RCC 7860 (cell line): ENCODE results near the gene CDKN2B.

Source experiments
- DNase-seq: peaks from one replicate; pipeline ENCODE4 v3.0.0-alpha.2; 2015; ENCODE audit warnings: low spot score
- FAIRE-seq: peaks from 2 replicates; lab custom pipeline; 2012; peaks lifted over from hg19 to GRCh38; lab: Jason Lieb, UNC

Gene CDKN2B

DNA sequence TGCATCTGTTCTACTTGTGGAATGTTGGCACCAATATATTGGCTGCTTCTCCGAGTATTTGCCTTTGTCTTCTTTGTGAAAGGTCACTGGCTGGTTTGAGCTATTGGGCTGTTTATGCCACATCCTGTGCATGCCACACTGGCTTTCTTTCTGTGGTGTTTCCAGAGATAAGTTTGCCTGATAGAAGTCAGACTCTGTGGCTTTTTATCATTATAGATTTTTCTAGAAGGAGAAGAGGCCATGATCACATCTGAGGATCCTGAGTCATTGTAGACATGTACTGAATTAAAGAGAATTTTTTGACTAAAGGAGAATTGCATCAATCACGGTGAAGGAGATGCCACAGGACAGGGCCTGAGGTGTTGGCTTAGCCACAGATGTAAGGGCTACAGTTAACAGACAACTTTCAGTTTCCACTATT is 26.5 kb upstream of the CDKN2B start:
- DNase-seq (no peak), FAIRE-seq (no peak)

DNA sequence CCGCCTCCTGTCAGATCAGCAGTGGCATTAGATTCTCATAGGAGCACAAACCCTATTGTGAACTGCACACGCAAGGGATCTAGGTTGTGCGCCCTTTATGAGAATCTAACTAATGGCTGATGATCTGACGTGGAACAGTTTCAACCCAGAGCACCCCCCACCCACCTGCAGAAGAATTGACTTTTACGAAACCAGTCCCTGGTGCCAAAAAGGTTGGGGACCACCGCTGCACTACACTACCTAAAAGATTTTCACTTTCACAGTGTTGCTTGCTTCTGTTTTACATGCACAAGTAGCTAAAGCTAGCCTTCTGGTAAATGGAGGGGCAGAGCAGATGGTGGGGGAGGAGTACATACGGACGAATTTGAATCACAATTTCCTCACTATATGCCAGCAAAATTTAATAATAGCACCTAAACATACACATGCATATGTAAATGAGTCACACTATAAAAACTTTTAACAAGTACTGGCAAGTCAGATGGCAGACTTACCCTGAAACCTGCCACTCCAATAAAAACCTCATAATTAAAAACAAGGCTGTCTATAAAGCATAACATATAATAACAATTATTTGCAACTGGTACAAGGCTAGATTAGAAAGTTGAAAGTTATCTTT is 24.0 kb upstream of the CDKN2B start:
- no peak for FAIRE-seq
- no peak for DNase-seq

- FAIRE-seq: no peak
- DNase-seq: no peak
Observed at GRCh38 chr9:22031655-22032411, 22.7 kb upstream of the CDKN2B start.

GRCh38 chr9:22030101-22030598 is 21.0 kb upstream of the CDKN2B start:
- DNase-seq (no peak), FAIRE-seq (no peak)

DNA sequence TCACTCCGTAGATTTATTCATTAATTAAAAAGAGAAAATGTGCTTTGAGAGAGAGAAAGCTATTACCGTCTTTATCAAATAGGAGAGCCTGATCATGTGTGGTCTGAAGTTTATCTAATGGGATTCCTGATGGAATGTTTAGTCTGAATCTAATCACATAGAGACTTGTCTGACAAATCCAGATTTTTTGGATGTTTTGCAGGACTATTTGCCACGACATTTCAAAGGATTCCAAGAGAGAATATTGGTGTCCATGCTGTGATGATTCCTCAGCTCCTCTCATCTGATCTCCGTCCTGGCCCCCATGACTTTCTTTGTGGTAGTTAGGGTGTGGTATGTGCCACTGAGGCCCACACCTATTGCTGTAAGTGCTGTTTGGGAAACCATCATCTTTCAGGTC is 20.1 kb upstream of the CDKN2B start:
- FAIRE-seq (no peak), DNase-seq (no peak)

GRCh38 chr9:22028394-22028793 is 19.3 kb upstream of the CDKN2B start:
- DNase-seq (no peak), FAIRE-seq (no peak)

- FAIRE-seq (no peak), DNase-seq (no peak)
Observed at GRCh38 chr9:22026696-22027095, 17.6 kb upstream of the CDKN2B start.

- DNase-seq: no peak
- no peak for FAIRE-seq
Observed at GRCh38 chr9:22022396-22022795, 13.3 kb upstream of the CDKN2B start.

DNA sequence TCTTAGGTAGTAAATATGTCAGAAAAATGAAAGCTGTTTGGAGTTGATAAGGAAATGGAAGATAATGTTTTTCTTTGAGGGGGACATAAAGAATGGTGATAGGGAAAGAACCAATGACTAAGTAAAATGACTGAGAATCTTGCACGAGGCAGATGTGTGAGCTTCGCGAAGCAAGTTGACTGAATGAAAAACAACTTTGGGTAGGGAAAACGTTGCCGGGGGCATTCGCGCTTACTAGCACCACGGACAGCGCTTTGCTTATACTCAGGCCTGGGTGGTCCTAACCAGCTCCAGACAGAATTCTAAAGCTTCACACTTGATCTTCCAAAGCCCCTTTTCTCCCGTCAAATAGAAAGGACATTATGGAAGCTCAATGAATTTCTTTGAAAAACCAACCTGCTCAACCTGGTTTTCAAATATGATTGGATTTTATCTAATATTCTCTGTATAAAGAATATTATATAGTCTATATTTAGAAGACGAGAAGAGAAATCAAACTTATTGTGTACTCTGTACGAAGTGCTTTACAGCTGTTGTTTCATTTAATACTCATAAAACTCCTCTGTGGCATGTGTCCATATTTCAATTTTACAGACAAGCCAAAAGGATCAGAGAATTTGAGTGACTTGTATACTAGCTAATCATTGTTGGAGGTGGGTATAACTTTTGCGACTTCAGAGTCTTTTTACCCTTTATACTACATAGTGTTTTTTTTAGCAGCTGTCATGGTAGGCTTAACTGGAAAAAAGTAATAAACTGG is 1.9 kb upstream of the CDKN2B start:
- FAIRE-seq (no peak), DNase-seq (no peak)

- DNase-seq (no peak), FAIRE-seq (no peak)
Observed at GRCh38 chr9:22009506-22009867, 382 bp upstream of the CDKN2B start.

DNA sequence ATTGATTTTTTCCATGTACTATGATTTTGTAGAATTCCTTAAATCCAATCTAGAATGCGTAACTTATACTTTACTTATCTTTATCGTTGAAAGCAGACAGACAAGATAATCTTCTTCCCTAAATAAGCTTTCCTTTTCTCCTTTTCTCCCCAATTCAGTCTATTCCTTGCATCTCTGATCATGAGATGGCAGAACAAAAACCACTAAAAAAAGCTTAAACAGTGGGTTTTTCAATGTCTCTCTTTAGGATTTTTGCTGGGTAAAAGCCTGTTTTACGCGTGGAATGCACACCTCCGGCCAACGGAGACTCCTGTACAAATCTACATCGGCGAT is 755 bp downstream of the CDKN2B start:
- no peak for FAIRE-seq

GRCh38 chr9:22005702-22006606 is 3.2 kb downstream of the CDKN2B start:
- no peak for FAIRE-seq

More for the DNA sequence above, 755 bp downstream of the CDKN2B start:
- no peak for DNase-seq

GRCh38 chr9:22005021-22005701 is 3.9 kb downstream of the CDKN2B start:
- no peak for FAIRE-seq
- no peak for DNase-seq

More at GRCh38 chr9:22005702-22006606, 3.2 kb downstream of the CDKN2B start:
- DNase-seq: no peak

DNA sequence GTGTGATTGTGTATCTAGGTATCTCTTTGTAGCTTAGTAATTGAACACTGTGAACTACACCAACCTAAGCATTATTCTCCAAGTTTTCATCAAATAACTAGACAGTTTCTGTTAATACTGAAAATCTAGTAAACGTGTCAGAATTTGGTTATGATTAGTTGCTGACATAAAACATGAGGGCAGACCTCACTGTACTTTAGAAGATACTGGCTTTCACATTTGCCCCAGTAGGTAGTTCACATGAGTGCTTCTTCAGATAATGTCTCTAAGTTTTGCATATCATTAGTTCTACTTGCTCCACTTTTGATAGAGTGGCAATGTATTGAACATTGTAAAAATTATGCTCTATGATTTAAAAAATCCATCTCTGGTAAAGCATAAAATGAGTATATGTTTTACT is 7.1 kb downstream of the CDKN2B start:
- DNase-seq: no peak
- FAIRE-seq: no peak

DNA sequence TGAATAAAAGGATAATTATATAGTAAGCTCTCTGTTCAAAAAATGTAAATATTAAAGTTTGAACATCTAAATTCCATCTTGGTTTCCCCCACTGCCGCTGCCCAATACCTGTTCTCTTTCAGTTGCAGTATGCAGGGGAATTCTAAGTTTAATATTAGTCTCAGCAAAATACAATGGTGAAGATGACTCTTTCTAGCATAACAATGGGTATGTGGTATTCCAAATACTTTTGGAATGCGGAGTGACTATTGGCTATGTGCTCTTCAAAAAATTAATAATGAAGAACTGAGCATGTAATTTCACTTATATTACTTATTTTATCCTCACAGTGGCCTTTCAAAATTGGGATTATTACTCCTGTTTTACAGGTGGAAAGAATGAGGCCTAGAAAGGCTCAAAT is 11.1 kb downstream of the CDKN2B start:
- no peak for DNase-seq
- FAIRE-seq: no peak

- FAIRE-seq (no peak), DNase-seq (no peak)
Observed at GRCh38 chr9:21997480-21997879, 11.6 kb downstream of the CDKN2B start.

DNA sequence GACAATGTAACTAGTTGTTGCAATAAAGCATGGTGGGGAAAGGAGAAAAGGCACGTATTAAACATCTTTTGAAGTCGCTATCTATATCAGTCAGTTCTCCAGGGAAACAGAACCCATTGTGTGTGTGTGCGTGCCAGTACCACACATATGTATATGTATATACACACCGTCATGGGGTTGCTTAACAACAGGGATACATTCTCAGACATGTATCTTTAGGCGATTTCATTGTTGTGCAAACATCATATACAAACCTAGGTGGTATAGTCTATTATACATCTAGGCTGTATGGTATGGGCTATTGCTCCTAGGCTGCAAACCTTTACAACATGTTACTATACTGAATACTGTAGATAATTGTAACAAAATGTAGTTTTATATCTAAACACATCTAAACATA is 12.2 kb downstream of the CDKN2B start:
- FAIRE-seq: no peak
- no peak for DNase-seq

- FAIRE-seq (no peak), DNase-seq (no peak)
Observed at GRCh38 chr9:21996438-21996837, 12.7 kb downstream of the CDKN2B start.

GRCh38 chr9:21995666-21996398 is 13.3 kb downstream of the CDKN2B start:
- DNase-seq: no peak
- no peak for FAIRE-seq
